ENCODE measurements around the gene USP50. TPM values are rescaled to one million over a fixed set of nuclear protein-coding genes. Genes with fewer than 3 reads are reported as not detected.

USP50 gene
- polyA plus RNA-seq, 3 donors: 1.2 to 1.5 (median 1.4) TPM

Other genes starting within 250 kb of the USP50 start
- gene GABPB1, start 191.5 kb downstream of the USP50 start, polyA plus RNA-seq (ENCODE audit: insufficient read length in 3 of 3): 10 to 100 TPM; 27.2 to 32.8 (median 30.2) TPM
- 10 to 100 TPM; 50.8 to 62.3 (median 61.7) TPM for gene USP8, start 122.3 kb downstream of the USP50 start, polyA plus RNA-seq (ENCODE audit: insufficient read length in 3 of 3)
- 10 to 100 TPM; 44.6 to 46.9 (median 46.7) TPM for gene TRPM7, start 140.1 kb upstream of the USP50 start, polyA plus RNA-seq (ENCODE audit: insufficient read length in 3 of 3)
- gene SPPL2A, start 219.0 kb upstream of the USP50 start, polyA plus RNA-seq (ENCODE audit: insufficient read length in 3 of 3): 100 to 1,000 TPM in 1 of 3 donors, 10 to 100 TPM in 2; 96.3 to 105 (median 96.3) TPM

Data from renal cortex interstitium (tissue), 3 donors.